EH (cell line): ENCODE measurements around the gene DLG2.
"Not testable (repeated sequence)": the region's sequence is repeated elsewhere in the genome, so short reads cannot be mapped to it uniquely, and the experiment has no call there.

Experiments
- DNase-seq: peaks from one replicate; pipeline ENCODE4 v3.0.0-alpha.2; 2015; ENCODE audit warnings: low read depth

DLG2 gene

GRCh38 chr11:83459798-83460197 is 2167.3 kb downstream of the DLG2 start:
- DNase-seq: no peak

- DNase-seq: no peak
Observed at GRCh38 chr11:83456566-83456965, 2170.6 kb downstream of the DLG2 start.

GRCh38 chr11:83456075-83456474 is 2171.1 kb downstream of the DLG2 start:
- no peak for DNase-seq

GRCh38 chr11:83455356-83455755 is 2171.8 kb downstream of the DLG2 start:
- no peak for DNase-seq

- DNase-seq: no peak
Observed at GRCh38 chr11:83454674-83455073, 2172.5 kb downstream of the DLG2 start.

GRCh38 chr11:83449338-83449913 is 2177.7 kb downstream of the DLG2 start:
- no peak for DNase-seq

GRCh38 chr11:83448686-83449085 is 2178.5 kb downstream of the DLG2 start:
- DNase-seq: no peak

- DNase-seq: not testable (repeated sequence)
Observed at GRCh38 chr11:83443880-83444279, 2183.3 kb downstream of the DLG2 start.

GRCh38 chr11:83441601-83442000 is 2185.5 kb downstream of the DLG2 start:
- no peak for DNase-seq

GRCh38 chr11:83441171-83441570 is 2186.0 kb downstream of the DLG2 start:
- no peak for DNase-seq

- no peak for DNase-seq
Observed at GRCh38 chr11:83438438-83438837, 2188.7 kb downstream of the DLG2 start.

- DNase-seq: no peak
Observed at GRCh38 chr11:83437939-83438338, 2189.2 kb downstream of the DLG2 start.

- no peak for DNase-seq
Observed at GRCh38 chr11:83436855-83437254, 2190.3 kb downstream of the DLG2 start.

GRCh38 chr11:83434812-83435211 is 2192.3 kb downstream of the DLG2 start:
- not testable (repeated sequence) for DNase-seq

- DNase-seq: no peak
Observed at GRCh38 chr11:83427943-83428342, 2199.2 kb downstream of the DLG2 start.

GRCh38 chr11:83427501-83427900 is 2199.6 kb downstream of the DLG2 start:
- DNase-seq: no peak

GRCh38 chr11:83425137-83425466 is 2202.0 kb downstream of the DLG2 start:
- DNase-seq: no peak

GRCh38 chr11:83424376-83425136 is 2202.6 kb downstream of the DLG2 start:
- no peak for DNase-seq

GRCh38 chr11:83422641-83423040 is 2204.5 kb downstream of the DLG2 start:
- DNase-seq: not testable (repeated sequence)

- DNase-seq: no peak
Observed at GRCh38 chr11:83410605-83411565, 2216.3 kb downstream of the DLG2 start.

- DNase-seq: no peak
Observed at GRCh38 chr11:83409891-83410290, 2217.3 kb downstream of the DLG2 start.

GRCh38 chr11:83409476-83409875 is 2217.7 kb downstream of the DLG2 start:
- DNase-seq: no peak

GRCh38 chr11:83408946-83409345 is 2218.2 kb downstream of the DLG2 start:
- DNase-seq: no peak
